Activated naive CD8-positive, alpha-beta T cell treated with anti-CD3 and anti-CD28 coated beads, Interleukin-2, amount 10 ng/mL, durations not matched to agents 7 days and 5 days (primary cell): ENCODE results near the gene SIAH2. TPM values are rescaled to one million over a fixed set of nuclear protein-coding genes. Genes with fewer than 3 reads are reported as not detected.

Source experiments
- ATAC-seq: fragments of 150-1000 bp; cut with Tn5 transposase; one replicate; pipeline ENCODE4 v1.10.0; 2021; ENCODE audit warnings: low read depth, moderate library complexity
- POLR2A ChIA-PET: fragments of 350-600 bp; sonication (Branson Sonifier 250); formaldehyde crosslinking; loops from one replicate; lab custom pipeline; 2021; ENCODE audit warnings: antibody characterized with exemption; lab: Charles Lee
- DNase-seq: peaks from one replicate; pipeline ENCODE4 v3.0.0; 2021
- H3K27ac Mint-ChIP-seq: one replicate; pipeline ENCODE4 v1.8.0; 2022; ENCODE audit warnings: mild to moderate bottlenecking, mixed read lengths
- H3K27me3 Mint-ChIP-seq: one replicate; pipeline ENCODE4 v1.8.0; 2022; ENCODE audit warnings: mild to moderate bottlenecking, moderate library complexity, mixed read lengths
- H3K36me3 Mint-ChIP-seq: one replicate; pipeline ENCODE4 v1.8.0; 2021; ENCODE audit warnings: mild to moderate bottlenecking, mixed read lengths
- H3K4me1 Mint-ChIP-seq: one replicate; pipeline ENCODE4 v1.8.0; 2021; ENCODE audit warnings: mixed read lengths
- H3K4me3 Mint-ChIP-seq: one replicate; pipeline ENCODE4 v1.8.0; 2022; ENCODE audit warnings: mild to moderate bottlenecking, moderate library complexity, mixed read lengths
- H3K9me3 Mint-ChIP-seq: one replicate; pipeline ENCODE4 v1.8.0; 2021; ENCODE audit warnings: mixed read lengths
- total RNA-seq, 2 experiments: library from RNA; stranded (reverse); gene quantifications; one replicate each; pipeline ENCODE4 v1.2.3, GENCODE V29; 2021

Gene SIAH2
- total RNA-seq, 2 experiments from 2014 or later = 28.3 TPM

GRCh38 chr3:150787741-150788370 is 24.9 kb upstream of the SIAH2 start:
- Mint-ChIP-seq H3K27ac (no peak overlapping the region), H3K4me3 (no peak overlapping the region), H3K9me3 (no peaks in the 10 kb centered on the region), H3K36me3 (no peaks in the 10 kb centered on the region), H3K27me3 (peaks cover 23% of the 10 kb centered on the region), H3K4me1 (peaks cover 4% of the 10 kb centered on the region)
- DNase-seq = peak; percentile 81
- peak; percentile 74 for ATAC-seq
- POLR2A ChIA-PET = interaction anchor here (1.0 to 1.4 kb wide), 2 partner anchors 25 to 185 kb away, joined by 3 to 5 read pairs; partner anchors contain the start of genes SELENOT and SIAH2

- ATAC-seq = no peak
- peaks cover 23% of the 10 kb centered on the region for H3K27me3 Mint-ChIP-seq
- peaks cover 4% of the 10 kb centered on the region for H3K4me1 Mint-ChIP-seq
- POLR2A ChIA-PET = interaction anchor here (1.4 kb wide), 1 partner anchor 24 kb away, joined by 5 read pairs; the partner anchor contains the start of gene SIAH2
- H3K27ac Mint-ChIP-seq = no peak overlapping the region
- H3K9me3 Mint-ChIP-seq = no peaks in the 10 kb centered on the region
- no peak for DNase-seq
- H3K36me3 Mint-ChIP-seq = no peaks in the 10 kb centered on the region
- no peak overlapping the region for H3K4me3 Mint-ChIP-seq
Measured at GRCh38 chr3:150786791-150787190, 23.8 kb upstream of the SIAH2 start.

- H3K27ac Mint-ChIP-seq = no peak overlapping the region
- no peaks in the 10 kb centered on the region for H3K36me3 Mint-ChIP-seq
- peaks cover 6% of the 10 kb centered on the region for H3K4me1 Mint-ChIP-seq
- ATAC-seq (no peak), DNase-seq (no peak)
- H3K9me3 Mint-ChIP-seq = no peaks in the 10 kb centered on the region
- peaks cover 15% of the 10 kb centered on the region for H3K27me3 Mint-ChIP-seq
- no peak overlapping the region for H3K4me3 Mint-ChIP-seq
- POLR2A ChIA-PET = no interaction called here
Measured at GRCh38 chr3:150784747-150785125, 21.8 kb upstream of the SIAH2 start.

DNA sequence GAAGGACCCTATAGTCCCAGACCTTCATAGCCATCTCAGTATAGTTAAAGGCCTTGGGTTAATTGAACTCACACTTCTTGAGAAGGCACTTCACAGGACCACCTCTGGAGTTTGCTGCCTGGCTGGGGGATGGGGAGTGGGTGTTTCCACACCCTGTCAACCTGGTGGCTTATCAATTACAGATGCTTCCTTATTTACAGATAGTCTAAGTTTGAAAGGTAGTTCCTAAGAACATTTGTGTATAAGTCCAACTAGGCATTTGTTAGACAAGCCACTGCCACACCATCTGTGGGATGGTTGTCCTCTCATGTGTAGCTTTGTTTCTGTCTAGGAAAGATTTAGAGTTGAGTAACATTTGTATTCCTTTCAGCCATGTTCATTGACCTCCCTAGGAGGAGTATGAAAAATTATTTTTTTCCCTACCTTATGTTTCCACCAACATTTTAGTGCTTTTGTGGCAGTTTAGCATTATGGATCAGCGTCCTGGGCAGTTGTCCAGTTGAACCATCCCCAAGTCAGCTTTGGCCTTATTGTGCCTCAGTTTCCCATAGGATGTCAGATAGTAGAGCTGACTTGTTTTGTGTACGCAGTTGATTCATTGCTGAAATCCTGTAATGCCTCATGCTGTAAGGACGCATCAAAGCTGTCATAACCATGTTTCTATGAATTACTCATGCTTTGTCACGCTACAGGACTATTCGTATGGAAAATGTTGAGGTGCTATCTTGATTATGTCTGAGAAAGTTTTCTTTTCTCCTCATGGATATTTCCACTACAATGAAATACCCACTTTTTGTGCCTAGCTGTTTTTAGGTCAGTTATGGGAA is 21.2 kb upstream of the SIAH2 start:
- DNase-seq = no peak
- peaks cover 6% of the 10 kb centered on the region for H3K4me1 Mint-ChIP-seq
- no peaks in the 10 kb centered on the region for H3K36me3 Mint-ChIP-seq
- H3K27me3 Mint-ChIP-seq = peaks cover 11% of the 10 kb centered on the region
- H3K9me3 Mint-ChIP-seq = no peaks in the 10 kb centered on the region
- no peak overlapping the region for H3K27ac Mint-ChIP-seq
- POLR2A ChIA-PET = no interaction called here
- H3K4me3 Mint-ChIP-seq = no peak overlapping the region
- no peak for ATAC-seq

- H3K27ac Mint-ChIP-seq = no peak overlapping the region
- H3K36me3 Mint-ChIP-seq = no peaks in the 10 kb centered on the region
- H3K27me3 Mint-ChIP-seq = peaks cover 9% of the 10 kb centered on the region
- POLR2A ChIA-PET = no interaction called here
- DNase-seq = no peak
- peaks cover 6% of the 10 kb centered on the region for H3K4me1 Mint-ChIP-seq
- no peak overlapping the region for H3K4me3 Mint-ChIP-seq
- H3K9me3 Mint-ChIP-seq = no peaks in the 10 kb centered on the region
- no peak for ATAC-seq
Measured at GRCh38 chr3:150783316-150783715, 20.3 kb upstream of the SIAH2 start.

GRCh38 chr3:150779402-150779858 is 16.5 kb upstream of the SIAH2 start:
- Mint-ChIP-seq H3K36me3 (no peaks in the 10 kb centered on the region), H3K4me3 (no peak overlapping the region), H3K27ac (no peak overlapping the region), H3K9me3 (no peaks in the 10 kb centered on the region), H3K4me1 (peaks cover 2% of the 10 kb centered on the region), H3K27me3 (no peaks in the 10 kb centered on the region)
- no peak for ATAC-seq
- DNase-seq = no peak
- POLR2A ChIA-PET = interaction anchor here (1.3 kb wide), 1 partner anchor 16 kb away, joined by 4 read pairs; the partner anchor contains the start of gene SIAH2

GRCh38 chr3:150778793-150779401 is 15.9 kb upstream of the SIAH2 start:
- no peaks in the 10 kb centered on the region for H3K27me3 Mint-ChIP-seq
- no peak overlapping the region for H3K4me3 Mint-ChIP-seq
- DNase-seq = no peak
- no peaks in the 10 kb centered on the region for H3K9me3 Mint-ChIP-seq
- POLR2A ChIA-PET = interaction anchor here (1.3 kb wide), 1 partner anchor 16 kb away, joined by 4 read pairs; the partner anchor contains the start of gene SIAH2
- no peak overlapping the region for H3K27ac Mint-ChIP-seq
- H3K4me1 Mint-ChIP-seq = peaks cover 2% of the 10 kb centered on the region
- no peaks in the 10 kb centered on the region for H3K36me3 Mint-ChIP-seq
- ATAC-seq = no peak

DNA sequence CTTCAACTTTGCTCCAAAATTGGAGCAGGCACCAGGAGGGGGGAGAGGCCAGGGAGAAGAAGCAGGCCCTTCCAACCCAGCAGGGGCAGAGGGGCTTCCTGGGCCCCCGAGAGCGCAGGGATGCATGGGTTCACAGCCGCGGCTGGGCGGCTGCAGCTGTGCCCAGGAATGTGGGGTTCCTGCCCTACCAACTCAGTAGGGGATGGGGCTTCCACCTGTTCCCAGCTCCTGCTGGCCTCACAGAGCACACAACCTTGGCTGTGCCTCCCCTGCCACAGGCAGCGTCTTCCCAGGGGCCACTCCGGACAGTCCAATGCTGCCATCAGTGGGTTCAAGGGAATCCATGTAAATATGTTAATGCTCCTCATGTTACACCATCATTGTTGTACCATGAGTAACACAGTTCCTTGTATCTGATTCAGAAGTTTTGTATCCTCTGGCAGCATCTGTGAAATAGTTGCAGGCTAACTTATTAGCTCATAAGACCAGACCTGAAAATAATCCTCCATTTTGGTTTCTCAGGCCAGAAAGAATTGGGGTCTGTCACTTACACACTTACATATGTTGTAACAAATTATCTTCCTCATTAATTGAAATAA is 12.1 kb upstream of the SIAH2 start:
- no peak overlapping the region for H3K27ac Mint-ChIP-seq
- no peak for ATAC-seq
- H3K27me3 Mint-ChIP-seq = peaks cover 6% of the 10 kb centered on the region
- POLR2A ChIA-PET = no interaction called here
- peaks cover 1% of the 10 kb centered on the region for H3K36me3 Mint-ChIP-seq
- no peak overlapping the region for H3K4me3 Mint-ChIP-seq
- H3K4me1 Mint-ChIP-seq = no peaks in the 10 kb centered on the region
- no peak for DNase-seq
- H3K9me3 Mint-ChIP-seq = no peaks in the 10 kb centered on the region

- no peak overlapping the region for H3K27ac Mint-ChIP-seq
- no peaks in the 10 kb centered on the region for H3K4me1 Mint-ChIP-seq
- ATAC-seq = no peak
- H3K36me3 Mint-ChIP-seq = peaks cover 2% of the 10 kb centered on the region
- no peak overlapping the region for H3K4me3 Mint-ChIP-seq
- POLR2A ChIA-PET = interaction anchor here (1.7 kb wide), 1 partner anchor 11 kb away, joined by 9 read pairs; the partner anchor contains the start of gene SIAH2
- H3K9me3 Mint-ChIP-seq = no peaks in the 10 kb centered on the region
- H3K27me3 Mint-ChIP-seq = peaks cover 6% of the 10 kb centered on the region
- DNase-seq = no peak
Measured at GRCh38 chr3:150773616-150774192, 10.7 kb upstream of the SIAH2 start.

DNA sequence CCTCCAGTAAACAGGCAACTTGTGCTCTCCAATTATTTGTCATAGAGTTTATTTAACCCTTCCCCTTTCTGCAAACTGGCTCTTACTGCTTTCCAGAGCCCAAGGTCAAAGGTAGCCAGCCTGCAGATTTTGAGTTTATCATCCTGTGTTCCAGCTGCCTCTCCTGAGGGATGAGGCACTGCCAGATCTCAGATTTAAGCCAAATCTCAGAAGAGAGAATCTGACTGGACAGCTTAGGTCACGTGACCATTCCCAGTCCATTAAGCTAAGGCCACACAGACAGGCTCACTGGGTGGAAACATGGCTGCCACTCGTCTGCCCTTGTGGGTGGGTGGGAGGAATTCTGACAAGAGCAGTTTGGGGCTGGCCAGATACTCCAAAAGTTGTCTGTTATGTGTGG is 8.6 kb upstream of the SIAH2 start:
- ATAC-seq = no peak
- POLR2A ChIA-PET = no interaction called here
- no peaks in the 10 kb centered on the region for H3K4me1 Mint-ChIP-seq

GRCh38 chr3:150770681-150771080 is 7.7 kb upstream of the SIAH2 start:
- Mint-ChIP-seq H3K27ac (no peak overlapping the region), H3K4me1 (peaks cover 8% of the 10 kb centered on the region), H3K27me3 (peaks cover 6% of the 10 kb centered on the region), H3K36me3 (peaks cover 2% of the 10 kb centered on the region), H3K9me3 (no peaks in the 10 kb centered on the region), H3K4me3 (no peak overlapping the region)
- POLR2A ChIA-PET = no interaction called here
- DNase-seq (no peak), ATAC-seq (no peak)

More for the DNA sequence above, 8.6 kb upstream of the SIAH2 start:
- Mint-ChIP-seq H3K9me3 (no peaks in the 10 kb centered on the region), H3K4me3 (no peak overlapping the region), H3K27ac (no peak overlapping the region), H3K36me3 (peaks cover 2% of the 10 kb centered on the region), H3K27me3 (peaks cover 6% of the 10 kb centered on the region)
- no peak for DNase-seq

DNA sequence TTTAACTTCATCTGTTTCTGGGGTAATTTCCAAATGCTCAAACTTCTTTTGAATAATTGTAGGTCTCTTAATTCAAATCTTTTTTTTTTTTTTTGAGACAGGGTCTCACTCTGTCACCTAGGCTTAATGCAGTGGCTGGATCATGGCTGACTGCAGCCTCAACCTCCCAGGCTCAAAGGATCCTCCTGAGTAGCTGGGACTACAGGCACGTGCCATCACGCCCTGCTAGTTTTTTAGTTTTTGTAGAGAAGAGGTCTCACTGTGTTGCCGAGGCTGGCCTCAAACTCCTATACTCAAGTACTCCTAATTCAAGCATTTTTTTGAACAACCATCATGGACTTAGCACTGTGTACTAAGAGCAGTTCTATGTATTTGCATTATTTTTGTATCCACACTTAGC is 3.8 kb upstream of the SIAH2 start:
- Mint-ChIP-seq H3K36me3 (peaks cover 2% of the 10 kb centered on the region), H3K4me3 (no peak overlapping the region), H3K27ac (no peak overlapping the region), H3K9me3 (no peaks in the 10 kb centered on the region), H3K4me1 (peaks cover 18% of the 10 kb centered on the region), H3K27me3 (peaks cover 6% of the 10 kb centered on the region)
- POLR2A ChIA-PET = interaction anchor here (0.7 kb wide), 1 partner anchor 1127 kb away, joined by 3 read pairs; no protein-coding TSS in a partner anchor
- ATAC-seq (no peak), DNase-seq (no peak)
